Gastrocnemius medialis (tissue), 4 donors: Measurements from ENCODE around the gene SCO2. TPM values are rescaled to one million over a fixed set of nuclear protein-coding genes. Genes with fewer than 3 reads are reported as not detected.

Experiments
- ATAC-seq, 2 donors: fragments of 150-250 bp; one replicate each; pipeline ENCODE4 v1.9.1; 2016
- DNase-seq, 2 donors: peaks; one replicate each; pipeline ENCODE4 v3.0.0-alpha.2; 2019
- H3K27ac ChIP-seq, 4 donors: fragments of 200-600 bp; sonication (generic); 1 replicate in 1 of 4; 2 replicates in 3 of 4; pipeline ENCODE4 v1.5.1; 2016 to 2018; ENCODE audit warnings: mild to moderate bottlenecking in 2 of 4, moderate library complexity in 1 of 4
- H3K27me3 ChIP-seq, 3 donors: fragments of 200-600 bp; sonication (generic) in 2 of 3; 1 replicate in 1 of 3; 2 replicates in 2 of 3; pipeline versions ENCODE4 v1.5.1 to v1.6.0; 2016 to 2019; ENCODE audit warnings: mild to moderate bottlenecking in 1 of 3, moderate library complexity in 1 of 3
- H3K36me3 ChIP-seq, 2 donors: fragments of 200-600 bp; sonication (generic) in 1 of 2; one replicate each; pipeline ENCODE4 v1.5.1; 2017 to 2018
- H3K4me1 ChIP-seq, 2 donors: fragments of 200-600 bp; sonication (generic) in 1 of 2; one replicate each; pipeline ENCODE4 v1.5.1; 2016 to 2017; ENCODE audit warnings: mild to moderate bottlenecking in 2 of 2
- H3K4me3 ChIP-seq, 4 donors: fragments of 200-600 bp; sonication (generic) in 3 of 4; 1 replicate in 1 of 4; 2 replicates in 3 of 4; pipeline ENCODE4 v1.5.1; 2016 to 2019; ENCODE audit warnings: mild to moderate bottlenecking in 2 of 4
- H3K9me3 ChIP-seq, 3 donors: fragments of 200-600 bp; sonication (generic) in 2 of 3; 1 replicate in 1 of 3; 2 replicates in 2 of 3; pipeline ENCODE4 v1.5.1; 2016 to 2019
- POLR2A ChIP-seq, 2 donors: fragments of 450-650 bp; IDR thresholded peaks; one replicate each; pipeline ENCODE4 v1.6.1; 2017; ENCODE audit warnings: antibody characterized with exemption in 2 of 2, mild to moderate bottlenecking in 2 of 2, moderate library complexity in 2 of 2
- in situ Hi-C, 4 donors: fragments of 200-750 bp; cut with MboI; loops; one replicate each; pipeline versions ENCODE4 v1.15.0 to v1.8.0; 2017; ENCODE audit warnings: low sequenced_read_pairs in 4 of 4
- intact Hi-C: fragments of 100-400 bp; cut with DNase I; formaldehyde crosslinking; loops from one replicate; pipeline ENCODE4 v1.15.1; 2023; ENCODE audit warnings: low total_unique reads
- total RNA-seq, 4 donors: library from RNA; depleted of rRNA; stranded (reverse); fragments of >200 nt; gene quantifications; one replicate each; pipeline versions ENCODE4 v1.1.0 to v1.2.3, GENCODE V29; 2016
- TF ChIP-seq, protein P1 (sequence below), 5 experiments: fragments of 450-650 bp in 3 of 5; fragments of 200-600 bp in 2 of 5; sonication (generic) in 2 of 5; IDR thresholded peaks in 4 of 5; conservative IDR thresholded peaks in 1 of 5; 1 replicate in 4 of 5; 2 replicates in 1 of 5; pipeline ENCODE4 v1.5.1; 2016 to 2019; ENCODE audit warnings: antibody characterized with exemption in 5 of 5, mild to moderate bottlenecking in 3 of 5, moderate library complexity in 3 of 5

Gene SCO2
- total RNA-seq, 4 donors from 2014 or later: 1.0 to 2.3 TPM; not detected in 2

DNA sequence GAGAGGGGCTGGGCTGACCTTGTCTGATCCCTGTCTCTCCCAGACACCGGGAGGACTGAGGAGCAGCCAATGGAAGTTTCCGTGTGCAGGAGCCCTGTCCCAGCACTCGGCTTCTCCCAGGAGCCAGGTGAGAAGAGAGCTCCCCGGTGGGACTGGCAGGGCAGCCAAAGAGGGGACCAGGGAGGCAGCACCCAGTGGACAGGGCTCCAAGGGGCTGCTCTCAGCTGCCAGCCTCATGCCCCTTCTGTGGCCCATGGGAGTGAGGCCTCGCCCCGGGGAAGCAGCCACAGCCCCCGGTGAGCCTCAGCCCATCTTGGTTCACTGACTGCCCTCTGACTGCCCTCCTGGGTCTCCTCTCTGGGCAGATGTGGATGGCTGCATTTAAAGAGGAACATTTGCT lies 6.8 kb downstream of the SCO2 start:
- Histone ChIP-seq H3K27me3 (no peaks in the 10 kb centered on the region), H3K4me1 (no peaks in the 10 kb centered on the region), H3K4me3 (no peak overlapping the region), H3K9me3 (no peaks in the 10 kb centered on the region), H3K36me3 (peaks cover 0 to 58% of the 10 kb centered on the region in 2 donors), H3K27ac (no peak overlapping the region)
- no peak for TF ChIP-seq POLR2A (IDR thresholded peaks at IDR 0.05)
- DNase-seq (no peak), ATAC-seq (no peak)
- in situ Hi-C loops (no loop called here), intact Hi-C loops (no loop called here)

DNA sequence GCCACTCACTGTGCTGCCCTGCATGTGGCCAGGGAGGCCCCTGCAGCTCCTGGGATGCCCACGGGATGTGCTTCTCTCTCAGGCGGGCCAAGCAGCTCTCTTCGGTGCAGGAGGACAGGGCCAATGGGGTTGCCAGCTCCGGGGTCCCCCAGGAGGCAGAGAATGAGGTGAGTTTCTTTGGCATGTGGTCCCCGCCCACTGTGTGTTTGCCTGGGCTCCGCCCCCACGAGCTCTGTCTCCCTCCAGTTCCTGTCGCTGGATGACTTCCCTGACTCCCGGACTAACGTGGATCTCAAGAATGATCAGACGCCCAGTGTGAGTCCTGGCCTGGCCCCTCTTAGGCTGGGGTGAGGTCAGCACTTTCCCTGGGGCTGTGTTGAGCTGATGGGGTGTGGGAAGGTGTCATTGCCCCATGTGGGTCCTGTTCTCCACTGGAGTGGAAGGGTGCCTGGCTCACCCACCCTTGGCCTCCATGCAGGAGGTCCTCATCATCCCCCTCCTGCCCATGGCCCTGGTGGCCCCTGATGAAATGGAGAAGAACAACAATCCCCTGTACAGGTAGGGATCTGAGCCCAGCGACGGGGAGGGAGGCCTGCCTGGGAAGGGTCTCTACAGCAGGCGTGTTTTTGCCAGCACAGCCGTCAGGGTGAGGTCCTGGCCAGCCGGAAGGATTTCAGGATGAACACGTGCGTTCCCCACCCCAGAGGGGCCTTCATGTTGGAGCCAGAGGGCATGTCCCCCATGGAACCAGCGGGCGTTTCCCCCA lies 7.7 kb downstream of the SCO2 start:
- H3K27me3 ChIP-seq: no peaks in the 10 kb centered on the region
- no peaks in the 10 kb centered on the region for H3K9me3 ChIP-seq
- TF ChIP-seq, protein P1, sequence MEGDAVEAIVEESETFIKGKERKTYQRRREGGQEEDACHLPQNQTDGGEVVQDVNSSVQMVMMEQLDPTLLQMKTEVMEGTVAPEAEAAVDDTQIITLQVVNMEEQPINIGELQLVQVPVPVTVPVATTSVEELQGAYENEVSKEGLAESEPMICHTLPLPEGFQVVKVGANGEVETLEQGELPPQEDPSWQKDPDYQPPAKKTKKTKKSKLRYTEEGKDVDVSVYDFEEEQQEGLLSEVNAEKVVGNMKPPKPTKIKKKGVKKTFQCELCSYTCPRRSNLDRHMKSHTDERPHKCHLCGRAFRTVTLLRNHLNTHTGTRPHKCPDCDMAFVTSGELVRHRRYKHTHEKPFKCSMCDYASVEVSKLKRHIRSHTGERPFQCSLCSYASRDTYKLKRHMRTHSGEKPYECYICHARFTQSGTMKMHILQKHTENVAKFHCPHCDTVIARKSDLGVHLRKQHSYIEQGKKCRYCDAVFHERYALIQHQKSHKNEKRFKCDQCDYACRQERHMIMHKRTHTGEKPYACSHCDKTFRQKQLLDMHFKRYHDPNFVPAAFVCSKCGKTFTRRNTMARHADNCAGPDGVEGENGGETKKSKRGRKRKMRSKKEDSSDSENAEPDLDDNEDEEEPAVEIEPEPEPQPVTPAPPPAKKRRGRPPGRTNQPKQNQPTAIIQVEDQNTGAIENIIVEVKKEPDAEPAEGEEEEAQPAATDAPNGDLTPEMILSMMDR (IDR thresholded peaks at IDR 0.05 in 4 of 5, conservative IDR thresholded peaks at IDR 0.05 in 1 of 5): no peak
- TF ChIP-seq POLR2A (IDR thresholded peaks at IDR 0.05): no peak
- H3K27ac ChIP-seq: no peak overlapping the region
- in situ Hi-C loops: no loop called here
- DNase-seq (no peak), ATAC-seq (no peak)
- intact Hi-C loops: no loop called here
- H3K4me1 ChIP-seq: no peaks in the 10 kb centered on the region
- H3K36me3 ChIP-seq: peaks cover 0 to 49% of the 10 kb centered on the region in 2 donors
- no peak overlapping the region for H3K4me3 ChIP-seq

DNA sequence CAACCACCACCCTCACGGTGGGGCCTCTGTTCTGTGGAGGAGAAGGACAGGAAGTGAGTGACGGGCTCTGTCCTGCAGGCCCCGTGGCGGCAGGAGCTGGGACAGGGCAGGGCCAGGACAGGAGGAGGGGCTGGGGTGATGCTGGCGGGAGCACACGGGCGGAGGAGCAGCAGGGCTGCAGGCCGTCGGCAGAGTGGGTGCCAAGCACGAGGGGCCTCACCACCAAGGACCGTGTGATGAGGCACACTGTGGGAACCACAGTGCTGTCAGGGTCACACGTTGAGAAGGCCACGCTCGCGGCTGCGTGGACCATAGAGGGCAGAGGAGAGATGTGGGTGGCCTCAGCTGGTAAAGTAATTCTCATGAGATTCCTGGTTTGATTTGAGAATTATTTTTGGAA lies 8.5 kb downstream of the SCO2 start:
- H3K36me3 ChIP-seq: peaks cover 0 to 43% of the 10 kb centered on the region in 2 donors
- no peaks in the 10 kb centered on the region for H3K9me3 ChIP-seq
- ATAC-seq (no peak), DNase-seq (no peak)
- H3K4me3 ChIP-seq: no peak overlapping the region
- in situ Hi-C loops: no loop called here
- intact Hi-C loops: no loop called here
- no peak overlapping the region for H3K27ac ChIP-seq
- no peaks in the 10 kb centered on the region for H3K27me3 ChIP-seq
- H3K4me1 ChIP-seq: no peaks in the 10 kb centered on the region
- TF ChIP-seq POLR2A (IDR thresholded peaks at IDR 0.05): no peak
- TF ChIP-seq, protein P1 (IDR thresholded peaks at IDR 0.05 in 4 of 5, conservative IDR thresholded peaks at IDR 0.05 in 1 of 5): no peak

DNA sequence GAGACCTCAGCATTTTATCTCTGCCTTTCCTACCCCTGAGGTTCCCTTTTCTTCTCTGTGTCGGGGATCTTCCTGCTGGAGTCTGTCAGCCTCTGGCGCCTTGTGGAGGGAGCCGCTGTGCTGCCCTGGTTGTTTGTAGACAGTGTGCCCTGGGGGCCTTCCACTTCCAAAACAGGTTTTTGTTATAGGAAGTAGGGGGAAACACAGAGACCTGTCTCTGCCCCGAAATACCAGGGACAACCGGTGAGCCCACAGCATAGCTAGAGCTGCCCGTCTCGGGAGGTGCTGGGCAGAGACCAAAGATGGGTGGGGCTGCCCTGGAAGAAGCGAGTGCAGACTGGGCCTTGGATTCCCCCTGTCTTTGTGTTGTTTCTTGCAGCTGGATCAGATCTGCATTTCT lies 9.3 kb downstream of the SCO2 start:
- Histone ChIP-seq H3K36me3 (peaks cover 0 to 34% of the 10 kb centered on the region in 2 donors), H3K27me3 (no peaks in the 10 kb centered on the region), H3K4me1 (no peaks in the 10 kb centered on the region), H3K4me3 (no peak overlapping the region), H3K9me3 (no peaks in the 10 kb centered on the region), H3K27ac (no peak overlapping the region)
- DNase-seq: no peak
- ATAC-seq: no peak
- TF ChIP-seq, protein P1 (IDR thresholded peaks at IDR 0.05 in 4 of 5, conservative IDR thresholded peaks at IDR 0.05 in 1 of 5): no peak
- TF ChIP-seq POLR2A (IDR thresholded peaks at IDR 0.05): no peak
- in situ Hi-C loops (no loop called here), intact Hi-C loops (no loop called here)

DNA sequence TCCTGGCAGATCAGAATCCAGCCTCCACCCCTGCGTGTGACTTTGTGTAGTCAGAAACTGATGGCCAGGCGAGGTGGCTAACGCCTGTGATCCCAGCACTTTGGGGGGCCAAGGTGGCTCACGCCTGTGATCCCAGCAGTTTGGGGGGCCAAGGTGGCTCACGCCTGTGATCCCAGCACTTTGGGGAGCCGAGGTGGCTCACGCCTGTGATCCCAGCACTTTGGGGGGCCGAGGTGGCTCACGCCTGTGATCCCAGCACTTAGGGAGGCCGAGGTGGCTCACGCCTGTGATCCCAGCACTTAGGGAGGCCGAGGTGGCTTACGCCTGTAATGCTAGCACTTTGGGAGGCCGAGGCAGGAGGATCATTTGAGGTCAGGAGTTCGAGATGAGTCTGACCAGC lies 12.2 kb downstream of the SCO2 start:
- Histone ChIP-seq H3K36me3 (peaks cover 0 to 18% of the 10 kb centered on the region in 2 donors), H3K9me3 (no peaks in the 10 kb centered on the region), H3K27me3 (no peaks in the 10 kb centered on the region), H3K27ac (no peak overlapping the region), H3K4me1 (peaks cover 10% of the 10 kb centered on the region in 2 donors), H3K4me3 (no peak overlapping the region)
- ATAC-seq (no peak), DNase-seq (no peak)
- intact Hi-C loops (no loop called here), in situ Hi-C loops (no loop called here)
- TF ChIP-seq, protein P1 (IDR thresholded peaks at IDR 0.05 in 4 of 5, conservative IDR thresholded peaks at IDR 0.05 in 1 of 5): no peak
- TF ChIP-seq POLR2A (IDR thresholded peaks at IDR 0.05): no peak
